SK-N-MC (cell line): ENCODE measurements around the gene TECPR1.

ENCODE experiments used
- DNase-seq: peaks from one replicate; pipeline ENCODE4 v3.0.0-alpha.2; 2011; ENCODE audit warnings: low read depth, low spot score
- H3K27ac ChIP-seq: fragments of 200-600 bp; sonication (generic); 2 replicates; pipeline ENCODE4 v1.5.1; 2016; ENCODE audit warnings: mixed run types
- H3K36me3 ChIP-seq: fragments of 200-600 bp; sonication (generic); 2 replicates; pipeline ENCODE4 v1.6.1; 2017; ENCODE audit warnings: antibody characterized with exemption, low read length, mixed read lengths; ENCODE audit not compliant: insufficient read depth
- H3K4me3 ChIP-seq: fragments of 200-600 bp; sonication (generic); 2 replicates; pipeline ENCODE4 v1.5.1; 2016
- H3K9ac ChIP-seq: fragments of 200-600 bp; sonication (generic); 2 replicates; pipeline ENCODE4 v1.8.0; 2017; ENCODE audit warnings: mixed run types, mixed read lengths; ENCODE audit not compliant: insufficient read length
- H3K9me3 ChIP-seq: fragments of 200-600 bp; sonication (generic); 2 replicates; pipeline ENCODE4 v1.6.1; 2017; ENCODE audit warnings: low read depth, mild to moderate bottlenecking, antibody characterized with exemption, low read length, moderate library complexity, mixed read lengths
- EZH2 ChIP-seq: fragments of 200-600 bp; sonication (generic); IDR thresholded peaks from one replicate; pipeline ENCODE4 v1.6.1; 2017; ENCODE audit warnings: antibody characterized with exemption
- FOXP2 ChIP-seq: optimal IDR thresholded peaks from 2 replicates; pipeline ENCODE3; 2011; ENCODE audit warnings: mild to moderate bottlenecking, moderate library complexity; ENCODE audit not compliant: insufficient read depth; ENCODE audit errors: extremely low read length, control extremely low read depth
- POLR2AphosphoS5 ChIP-seq: IDR thresholded peaks from 2 replicates; pipeline ENCODE4 v1.6.1; 2012; ENCODE audit warnings: mild to moderate bottlenecking, low read depth, low read length, borderline replicate concordance

TECPR1 gene

DNA sequence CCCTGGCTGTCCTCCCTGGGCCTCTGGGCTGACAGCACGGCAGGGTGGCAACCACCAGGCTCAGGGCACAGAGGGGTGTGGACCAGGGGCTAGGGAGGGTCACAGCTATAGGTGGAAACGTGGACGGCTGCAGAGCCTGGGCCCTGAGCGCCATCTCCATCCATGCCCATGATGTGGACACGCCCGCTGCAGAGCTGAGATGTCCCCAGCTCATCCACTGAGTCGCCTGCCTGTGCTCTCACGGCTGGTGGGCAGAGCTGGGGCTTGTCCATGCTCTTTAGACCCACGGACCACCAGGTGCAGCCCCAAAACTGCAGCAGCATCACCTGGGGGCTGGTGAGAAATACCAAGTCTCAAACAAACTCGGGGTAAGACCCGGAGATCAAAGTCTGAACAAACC is 16.1 kb downstream of the TECPR1 start:
- TF ChIP-seq FOXP2, result no peak
- no peak for TF ChIP-seq EZH2
- TF ChIP-seq POLR2AphosphoS5, result no peak
- Histone ChIP-seq H3K4me3 (no peak overlapping the region), H3K9me3 (no peaks in the 10 kb centered on the region), H3K36me3 (no peaks in the 10 kb centered on the region), H3K9ac (no peak overlapping the region), H3K27ac (no peak overlapping the region)
- DNase-seq, result no peak

DNA sequence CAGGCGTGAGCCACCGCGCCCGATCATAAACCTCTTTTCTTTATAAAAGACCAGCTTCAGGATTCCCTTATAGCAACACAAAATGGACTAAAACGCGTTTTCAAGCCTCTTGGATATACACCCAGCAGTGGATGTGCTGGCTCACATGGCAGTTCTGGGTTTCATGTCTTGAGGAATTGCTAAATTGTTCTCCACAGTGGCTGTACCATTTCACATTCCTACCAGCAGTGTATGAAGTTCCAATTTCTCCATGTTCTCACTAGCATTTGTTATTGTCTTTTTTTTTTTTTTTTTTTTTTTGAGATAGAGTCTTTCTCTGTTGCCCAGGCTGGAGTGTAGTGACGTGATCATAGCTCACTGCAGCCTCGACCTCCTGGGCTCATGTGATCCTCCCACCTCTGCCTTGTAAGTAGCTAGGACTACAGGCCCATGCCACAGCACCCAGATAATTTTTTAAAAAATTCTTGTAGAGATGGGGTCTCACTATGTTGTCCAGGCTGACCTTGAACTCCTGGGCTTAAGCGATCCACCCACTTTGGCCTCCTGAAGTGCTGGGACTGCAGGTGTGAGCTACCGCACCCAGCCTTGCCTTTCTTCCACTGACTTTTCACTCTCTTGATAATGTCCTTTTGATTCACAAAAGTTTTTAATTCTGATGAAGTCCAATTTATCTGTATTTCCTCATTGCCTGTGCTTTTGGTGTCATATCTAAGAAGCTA is 17.4 kb downstream of the TECPR1 start:
- no peak for DNase-seq
- H3K4me3 ChIP-seq, result no peak overlapping the region
- no peak for TF ChIP-seq POLR2AphosphoS5
- no peak for TF ChIP-seq EZH2
- no peak for TF ChIP-seq FOXP2
- no peaks in the 10 kb centered on the region for H3K9me3 ChIP-seq
- H3K9ac ChIP-seq, result no peak overlapping the region
- H3K36me3 ChIP-seq, result no peaks in the 10 kb centered on the region
- H3K27ac ChIP-seq, result no peak overlapping the region

DNA sequence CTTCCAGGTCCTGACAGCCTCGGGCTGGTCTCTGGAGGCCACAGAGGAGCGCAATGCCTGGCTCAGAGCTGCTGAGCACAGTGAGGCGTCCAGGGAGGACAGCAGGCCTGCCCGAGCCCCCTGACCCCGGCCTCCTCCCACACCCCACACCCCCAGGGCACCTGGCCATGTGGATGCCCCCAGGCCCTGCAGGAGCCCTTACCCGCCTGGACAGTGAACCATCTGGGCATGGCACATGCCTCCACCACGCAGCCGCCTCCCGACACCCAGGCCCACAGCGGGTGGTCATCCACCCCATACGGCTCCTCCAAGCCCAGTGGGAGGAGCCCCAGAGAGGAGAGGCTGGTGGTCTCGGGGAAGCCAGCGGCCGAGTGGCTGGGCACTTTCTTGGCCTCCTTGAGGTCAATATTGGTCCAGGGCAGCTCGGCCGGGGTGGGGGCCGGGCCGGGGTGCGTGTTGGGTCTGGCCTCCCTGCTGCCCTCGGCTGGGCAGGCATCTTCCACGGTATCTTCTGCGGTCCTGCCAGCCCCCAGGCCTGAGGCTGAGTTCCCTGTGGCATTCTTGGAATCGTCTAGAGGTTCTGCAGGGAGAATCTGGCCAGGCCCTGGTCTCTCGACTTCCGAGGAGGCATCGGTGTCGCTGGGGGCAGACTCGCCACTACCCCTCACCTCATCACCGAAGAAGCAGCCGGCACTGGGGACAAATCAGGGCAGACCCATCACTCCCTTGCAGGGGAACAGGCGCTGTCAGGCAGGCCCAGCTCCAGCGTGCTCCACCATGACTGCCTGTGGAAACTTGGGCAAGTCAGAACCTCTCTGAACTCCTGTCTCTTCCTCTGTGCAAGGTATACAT is 18.6 kb downstream of the TECPR1 start:
- TF ChIP-seq POLR2AphosphoS5, result no peak
- no peak for TF ChIP-seq FOXP2
- no peak for TF ChIP-seq EZH2
- no peak overlapping the region for H3K9ac ChIP-seq

DNA sequence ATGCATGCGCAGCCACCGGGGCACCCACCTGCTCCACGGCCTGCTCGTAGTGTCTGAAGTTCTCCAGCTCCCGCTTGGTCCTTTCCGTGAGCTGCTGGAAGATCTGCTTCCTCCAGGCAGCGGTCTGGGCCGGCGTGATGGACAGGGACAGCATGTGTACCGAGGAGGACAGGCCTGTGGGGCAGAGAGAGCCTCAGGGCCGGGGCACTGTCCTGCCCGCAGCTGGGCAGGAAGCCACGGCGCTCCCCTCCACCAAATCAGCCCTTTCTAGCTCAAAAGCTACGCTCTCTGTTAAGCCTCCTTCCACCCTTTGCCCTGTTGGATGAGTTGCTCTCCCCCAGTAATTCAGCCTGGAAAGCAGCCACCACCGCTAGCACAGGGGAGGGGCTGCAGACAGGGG is 19.2 kb downstream of the TECPR1 start:
- no peak for DNase-seq
- Histone ChIP-seq H3K27ac (no peak overlapping the region), H3K36me3 (no peaks in the 10 kb centered on the region), H3K9me3 (no peaks in the 10 kb centered on the region), H3K9ac (no peak overlapping the region), H3K4me3 (no peak overlapping the region)
- no peak for TF ChIP-seq FOXP2
- TF ChIP-seq EZH2, result no peak
- no peak for TF ChIP-seq POLR2AphosphoS5

More for the DNA sequence above, 18.6 kb downstream of the TECPR1 start:
- Histone ChIP-seq H3K9me3 (no peaks in the 10 kb centered on the region), H3K36me3 (no peaks in the 10 kb centered on the region), H3K4me3 (no peak overlapping the region), H3K27ac (no peak overlapping the region)
- no peak for DNase-seq

DNA sequence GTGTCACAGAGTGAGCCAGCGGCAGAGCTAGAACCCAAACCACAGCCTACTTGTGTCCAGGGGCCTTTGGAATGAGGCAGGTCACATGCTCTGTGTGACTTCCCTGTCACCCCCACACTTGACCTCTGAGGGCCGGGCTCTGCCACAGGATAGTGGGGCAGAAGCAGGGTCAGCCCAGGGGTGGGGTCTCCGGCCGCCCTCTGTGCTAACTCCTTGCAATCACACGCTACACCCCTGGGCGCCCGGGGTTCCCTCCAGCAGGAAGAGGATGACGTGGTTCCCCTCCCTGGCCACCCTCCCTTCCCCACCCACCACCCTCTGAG is 19.8 kb downstream of the TECPR1 start:
- Histone ChIP-seq H3K36me3 (no peaks in the 10 kb centered on the region), H3K9me3 (no peaks in the 10 kb centered on the region), H3K27ac (no peak overlapping the region), H3K9ac (no peak overlapping the region), H3K4me3 (no peak overlapping the region)
- DNase-seq, result no peak
- TF ChIP-seq FOXP2 (no peak), EZH2 (no peak), POLR2AphosphoS5 (no peak)

DNA sequence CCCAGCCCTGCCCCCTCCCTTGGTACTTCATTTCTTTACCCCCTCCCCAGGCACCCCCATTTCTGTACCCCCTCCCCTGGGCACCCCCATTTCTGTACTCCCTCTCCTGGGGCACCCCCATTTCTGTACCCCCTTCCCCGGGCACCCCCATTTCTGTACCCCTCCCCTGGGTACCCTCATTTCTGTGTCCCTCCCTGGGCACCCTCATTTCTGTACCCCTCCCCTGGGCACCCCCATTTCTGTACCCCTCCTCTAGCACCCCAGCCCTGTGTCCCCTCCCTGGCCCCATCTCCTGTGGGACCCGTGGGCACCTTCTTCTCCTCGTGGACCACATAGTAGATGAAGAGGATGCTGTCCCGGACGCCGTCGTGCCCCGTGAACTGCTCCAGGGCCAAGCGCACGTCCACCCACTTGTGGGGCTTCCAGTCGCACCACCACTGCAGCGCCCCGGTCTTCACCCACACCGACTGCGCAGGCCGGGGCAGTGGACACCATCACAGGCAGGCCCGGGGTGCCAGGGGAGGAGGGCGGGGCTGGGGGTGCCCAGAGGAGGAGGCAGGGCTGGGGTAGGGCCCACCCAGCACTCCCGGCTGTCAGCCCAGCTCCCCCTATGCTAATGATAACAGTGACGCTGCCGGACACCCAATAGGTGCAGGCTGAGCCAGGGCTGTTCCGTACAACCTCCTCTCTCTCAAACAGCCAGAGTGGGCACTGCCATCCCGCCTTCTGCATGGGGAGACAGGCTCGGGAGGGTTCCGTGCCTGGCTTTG is 20.4 kb downstream of the TECPR1 start:
- Histone ChIP-seq H3K9ac (no peak overlapping the region), H3K36me3 (no peaks in the 10 kb centered on the region), H3K4me3 (no peak overlapping the region), H3K27ac (no peak overlapping the region), H3K9me3 (no peaks in the 10 kb centered on the region)
- no peak for DNase-seq
- TF ChIP-seq POLR2AphosphoS5 (no peak), EZH2 (no peak), FOXP2 (no peak)

DNA sequence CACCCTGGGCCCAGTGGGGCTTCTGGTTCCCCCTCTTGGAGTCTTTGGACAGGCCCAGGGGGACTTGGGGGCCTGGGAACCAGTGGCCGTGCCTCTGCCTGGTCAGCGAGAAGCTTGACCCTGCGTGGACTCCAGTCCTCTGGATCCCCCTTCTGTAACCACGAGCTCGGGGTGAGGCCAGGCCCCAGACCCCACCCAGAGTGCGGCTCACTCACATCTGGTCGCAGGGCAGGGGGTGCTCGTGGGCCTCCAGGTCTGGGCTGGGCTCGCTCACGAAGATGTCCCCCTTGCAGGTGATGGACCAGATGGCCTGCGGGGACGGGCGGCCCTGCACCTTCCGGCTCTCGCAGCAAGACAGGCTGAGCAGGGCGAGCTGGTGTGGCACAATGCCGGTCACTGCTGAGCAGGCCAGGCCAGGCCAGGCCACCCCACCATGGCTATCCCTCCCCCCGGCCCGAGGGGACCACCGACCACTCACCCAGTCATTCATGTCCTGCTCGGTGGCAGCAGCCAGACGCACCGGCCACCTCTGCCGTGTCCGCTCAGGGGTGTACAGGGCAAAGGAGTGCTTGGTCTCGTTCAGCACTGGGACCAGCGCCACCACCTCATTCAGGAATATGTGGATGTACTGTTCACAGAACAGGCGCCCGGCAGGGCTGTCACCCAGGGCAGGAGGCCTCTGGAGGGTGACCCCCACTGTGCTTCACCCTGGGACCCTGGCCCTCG is 21.1 kb downstream of the TECPR1 start:
- H3K9ac ChIP-seq, result no peak overlapping the region
- H3K36me3 ChIP-seq, result no peaks in the 10 kb centered on the region
- no peak for DNase-seq
- TF ChIP-seq POLR2AphosphoS5, result no peak
- no peak for TF ChIP-seq FOXP2
- TF ChIP-seq EZH2, result no peak
- no peak overlapping the region for H3K4me3 ChIP-seq
- no peaks in the 10 kb centered on the region for H3K9me3 ChIP-seq
- H3K27ac ChIP-seq, result no peak overlapping the region

DNA sequence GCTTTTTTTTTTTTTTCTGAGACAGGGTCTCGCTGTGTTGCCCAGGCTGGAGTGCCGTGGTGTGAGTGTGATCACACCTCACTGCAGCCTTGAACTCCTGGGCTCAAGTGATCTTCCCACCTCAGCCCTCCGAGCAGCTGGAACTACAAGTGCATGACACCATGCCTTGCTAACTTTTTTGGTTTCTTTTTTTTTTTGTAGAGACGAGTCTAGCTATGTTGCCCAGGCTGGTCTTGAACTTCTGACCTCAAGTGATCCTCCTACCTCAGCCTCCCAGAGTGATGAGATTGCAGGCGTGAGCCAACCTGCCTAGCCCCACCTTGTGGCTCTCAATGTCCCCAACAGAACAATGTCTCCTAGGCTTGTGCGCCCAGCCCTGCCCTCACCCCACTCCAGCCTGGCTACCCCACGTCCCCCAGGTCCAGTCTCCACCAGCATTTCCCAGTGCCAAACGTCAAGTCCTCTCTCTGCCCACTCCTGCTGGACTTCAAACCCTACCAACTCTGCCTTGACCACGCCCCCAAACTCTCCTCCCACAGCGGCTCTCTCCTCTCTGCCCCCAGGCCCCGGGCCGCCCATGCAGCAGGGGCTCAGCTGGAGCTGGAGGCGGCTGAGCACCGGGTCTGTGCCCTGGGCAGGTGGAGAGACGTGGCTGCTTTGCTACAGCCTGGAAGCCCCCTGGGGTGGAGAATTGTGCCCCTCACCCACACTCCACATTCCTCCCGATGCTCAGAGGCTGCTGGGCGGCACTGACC is 21.9 kb downstream of the TECPR1 start:
- Histone ChIP-seq H3K9me3 (no peaks in the 10 kb centered on the region), H3K36me3 (no peaks in the 10 kb centered on the region), H3K9ac (no peak overlapping the region), H3K27ac (no peak overlapping the region), H3K4me3 (no peak overlapping the region)
- TF ChIP-seq FOXP2, result no peak
- no peak for TF ChIP-seq POLR2AphosphoS5
- no peak for TF ChIP-seq EZH2
- no peak for DNase-seq
